CD4-positive, alpha-beta T cell treated with Interleukin-2 at 100 ng/mL for 4 hours (primary cell): ENCODE measurements around the gene SNAI3.
A peak's percentile ranks its signal among the peaks of the same experiment; 100 is the strongest.

Source experiments
- DNase-seq: peaks from one replicate; pipeline ENCODE4 v3.0.0-alpha.2; 2020; ENCODE audit warnings: low spot score

The SNAI3 gene

DNA sequence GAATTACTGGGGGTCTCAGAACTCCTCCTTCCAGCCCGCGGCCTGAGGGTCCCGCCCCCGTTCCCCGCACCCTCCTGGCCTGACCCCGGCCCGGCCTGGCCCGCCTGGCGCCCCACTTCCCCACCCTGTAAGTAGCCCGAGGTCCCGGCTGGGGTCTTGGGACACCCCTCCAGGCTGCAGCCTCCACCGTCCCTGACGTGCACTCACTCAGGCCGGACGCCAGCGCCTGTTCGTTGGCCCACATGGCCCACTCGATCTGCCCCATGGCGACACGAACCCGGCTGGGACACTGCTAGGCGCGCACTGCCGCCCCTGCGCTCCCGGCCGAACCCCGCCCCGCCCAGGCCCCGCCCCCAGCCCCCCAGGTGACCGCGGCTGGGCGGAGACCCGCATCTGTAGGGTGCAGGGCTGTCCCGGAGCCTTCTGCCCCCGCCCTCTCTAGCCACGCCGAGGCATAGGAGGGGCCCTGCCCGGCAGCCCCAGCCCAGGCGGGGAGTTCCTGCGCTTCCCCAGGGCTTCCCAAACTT lies 35.5 kb downstream of the SNAI3 start, which contains the start of gene CYBA:
CYBA (minus strand) TSS at position 305 of the 527 bp plus-strand sequence; CDS start at position 265, 40 bp downstream.
- peak; percentile 83 for DNase-seq

DNA sequence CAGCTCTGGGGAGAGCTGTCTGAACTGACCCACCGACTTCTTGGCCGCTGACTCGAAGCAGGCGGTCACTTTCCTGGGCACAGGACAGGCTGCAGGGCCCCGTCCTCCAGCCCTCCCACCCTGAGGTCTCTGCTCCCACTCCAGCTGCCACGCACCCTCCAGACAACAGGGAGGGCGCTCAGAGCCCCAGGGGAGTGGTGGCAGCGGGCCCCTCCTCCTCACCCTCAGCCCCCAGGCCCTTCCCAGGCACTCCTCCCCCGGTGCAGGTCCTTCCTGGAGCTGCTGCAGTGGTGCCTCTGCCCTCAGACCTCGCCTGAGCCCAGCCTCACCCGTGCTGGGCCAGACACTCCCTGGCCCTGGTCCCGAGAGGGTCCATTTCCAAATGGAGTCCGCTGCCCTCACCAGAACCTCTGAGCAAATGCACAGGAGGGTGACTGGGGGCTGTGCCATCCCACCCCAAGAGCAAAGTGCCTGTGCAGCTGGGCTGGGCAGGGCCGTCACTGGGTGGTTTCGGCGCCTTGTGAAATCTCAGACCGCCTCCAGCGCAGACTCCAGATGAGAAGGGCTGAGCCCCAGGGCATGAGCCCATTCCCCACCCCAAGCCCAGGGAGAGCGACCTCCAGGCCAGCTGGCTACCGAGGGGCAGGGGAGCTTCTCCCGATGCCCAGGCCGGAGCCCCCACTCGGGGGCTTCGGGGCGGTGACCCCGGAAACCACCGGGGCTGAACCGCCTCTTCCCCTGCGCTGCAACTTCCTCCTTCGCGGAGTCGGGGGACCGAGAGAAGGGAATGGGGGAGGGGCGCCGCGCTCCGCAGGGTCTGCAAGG lies 36.2 kb downstream of the SNAI3 start:
- no peak for DNase-seq

DNA sequence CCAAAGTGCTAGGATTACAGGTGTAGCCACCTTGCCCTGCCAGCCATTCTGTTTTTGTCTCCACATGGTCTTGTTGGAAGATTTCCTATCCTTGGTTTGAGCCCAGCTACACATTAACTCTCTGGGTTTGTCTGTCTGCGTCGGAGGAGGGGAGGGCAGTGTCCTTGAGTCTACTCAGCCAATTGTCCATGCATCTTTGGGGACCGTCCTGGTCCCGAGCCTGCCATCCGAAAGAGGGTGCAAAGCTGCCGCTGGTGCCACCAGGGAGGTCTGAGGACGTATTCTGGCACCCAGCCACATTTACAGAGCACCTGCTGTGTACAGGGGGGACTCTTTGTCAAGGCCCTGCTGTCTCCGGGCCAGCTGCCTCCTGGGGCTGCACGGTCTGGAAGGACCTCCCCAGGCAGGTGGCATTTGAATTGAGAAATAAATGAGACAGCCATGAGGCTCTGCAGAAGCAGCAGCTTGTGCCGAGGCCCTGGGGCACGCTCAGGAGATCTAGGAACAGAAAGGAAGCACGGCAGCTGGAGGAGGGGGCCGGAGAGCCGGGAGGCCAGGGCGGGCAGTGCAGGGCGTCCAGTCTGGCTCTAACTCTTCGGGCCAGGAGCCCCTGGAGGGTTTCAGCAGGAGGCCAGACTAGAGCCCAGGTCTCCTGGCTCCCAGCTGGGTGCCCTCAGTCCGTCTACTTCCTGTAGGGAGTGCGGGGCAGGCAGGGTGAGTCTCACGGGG lies 36.9 kb downstream of the SNAI3 start:
- no peak for DNase-seq

DNA sequence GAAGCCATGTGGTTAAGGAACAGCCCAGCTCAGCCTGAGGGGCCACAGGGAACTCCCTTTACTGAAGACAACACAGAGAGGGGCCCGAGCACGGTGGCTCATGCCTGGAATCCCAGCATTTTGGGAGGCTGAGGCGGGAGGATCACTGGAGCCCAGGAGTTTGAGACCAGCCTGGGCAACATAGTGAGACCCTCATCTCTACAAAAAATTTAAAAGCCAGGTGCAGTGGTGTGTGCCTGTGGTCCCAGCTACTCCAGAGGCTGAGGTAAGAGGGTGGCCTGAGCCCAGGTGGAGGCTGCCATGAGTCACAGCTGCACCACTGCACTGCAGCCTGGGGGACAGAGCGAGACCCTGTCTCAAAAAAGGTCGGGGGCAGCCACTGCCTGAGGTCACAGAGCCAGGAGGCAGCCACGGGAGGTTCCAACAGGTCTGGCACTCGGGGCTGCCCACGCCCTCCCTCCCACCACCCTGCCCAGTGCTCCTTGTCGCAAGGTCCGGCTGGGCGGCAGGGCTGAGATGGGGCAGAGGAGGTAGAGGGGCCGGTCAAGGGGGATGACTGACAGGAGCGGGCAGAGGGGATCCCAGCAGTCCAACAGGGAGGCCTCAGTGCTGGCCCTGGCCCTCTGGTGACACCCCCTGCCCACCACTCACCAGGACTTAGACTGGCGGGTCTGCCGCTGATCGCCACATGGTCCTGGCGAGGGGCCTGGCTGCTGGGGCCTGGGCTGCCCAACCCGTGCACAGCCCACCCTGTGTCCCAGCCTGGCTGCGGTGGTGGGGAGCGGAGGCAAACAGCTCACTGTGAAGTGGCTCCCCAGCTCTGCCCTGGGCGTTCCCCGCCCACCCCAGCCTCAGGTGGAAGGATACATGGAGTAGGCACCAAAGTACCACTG lies 38.9 kb downstream of the SNAI3 start:
- no peak for DNase-seq

DNA sequence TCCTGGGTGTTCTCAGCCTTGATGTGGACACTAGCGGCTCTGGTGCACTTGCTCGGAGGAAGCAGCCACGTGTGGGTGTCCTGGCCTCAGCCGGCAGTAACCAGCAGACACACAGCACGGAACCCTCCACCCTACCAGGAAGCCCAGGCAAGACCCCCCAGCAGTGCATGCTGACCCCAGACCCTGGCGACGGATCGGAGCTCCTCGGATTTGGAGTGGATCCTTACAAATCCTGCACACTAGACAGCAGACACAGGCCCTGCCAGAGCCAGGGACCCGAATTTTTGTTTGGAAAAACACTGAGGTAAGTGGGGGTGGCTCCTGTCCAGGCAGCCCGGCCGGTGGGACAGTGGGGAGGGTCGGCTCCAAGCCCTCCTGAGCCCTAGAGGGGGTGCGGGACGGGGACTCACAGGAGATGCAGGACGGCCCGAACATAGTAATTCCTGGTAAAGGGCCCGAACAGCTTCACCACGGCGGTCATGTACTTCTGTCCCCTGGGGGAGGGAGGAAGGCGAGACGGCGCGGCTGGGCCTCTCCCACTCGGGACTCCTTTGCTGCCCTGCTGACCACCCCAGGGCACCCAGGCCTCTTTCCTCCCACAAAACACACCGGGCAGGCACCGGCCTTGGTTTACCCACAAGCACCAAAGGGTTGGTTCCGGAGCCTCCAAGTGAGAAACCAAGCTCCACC lies 39.8 kb downstream of the SNAI3 start:
- no peak for DNase-seq

DNA sequence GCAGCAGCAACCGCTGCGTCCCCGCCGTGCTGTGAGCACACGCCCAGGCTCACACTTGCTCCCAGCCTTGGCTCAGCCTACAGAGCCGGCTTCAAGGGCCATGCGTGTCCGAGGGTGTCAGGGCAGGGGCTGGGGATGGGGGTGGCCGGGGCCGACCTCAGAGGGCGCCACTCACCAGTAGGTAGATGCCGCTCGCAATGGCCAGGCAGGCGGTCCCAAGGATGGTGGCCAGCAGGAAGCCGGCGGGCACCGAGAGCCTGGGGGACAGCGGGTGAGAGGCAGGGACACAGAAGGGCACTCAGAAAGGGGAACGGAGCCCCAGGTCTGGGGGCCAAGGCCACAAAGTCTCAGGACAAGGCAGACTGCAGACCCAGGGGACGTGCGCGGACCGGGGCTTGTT lies 40.4 kb downstream of the SNAI3 start:
- DNase-seq: no peak

DNA sequence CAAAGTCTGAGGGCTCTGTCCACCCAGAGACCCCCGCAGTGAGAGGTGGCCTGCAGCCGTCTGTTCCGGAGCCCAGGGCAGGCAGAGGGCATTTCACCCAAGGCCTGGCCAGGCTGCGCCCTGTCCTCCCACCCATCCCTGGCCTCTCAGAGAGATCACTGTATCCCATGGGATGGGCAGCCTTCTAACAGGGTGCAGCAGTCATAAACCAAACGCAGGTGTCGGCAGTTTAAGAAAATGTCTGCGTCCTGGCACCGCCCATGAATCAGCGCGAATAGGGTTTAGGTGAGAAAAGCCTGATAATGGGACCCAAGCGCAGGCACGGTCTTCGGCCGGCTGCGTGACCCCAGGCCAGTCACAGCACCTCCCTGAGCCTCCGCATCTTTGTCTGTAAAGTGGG lies 40.9 kb downstream of the SNAI3 start:
- no peak for DNase-seq

DNA sequence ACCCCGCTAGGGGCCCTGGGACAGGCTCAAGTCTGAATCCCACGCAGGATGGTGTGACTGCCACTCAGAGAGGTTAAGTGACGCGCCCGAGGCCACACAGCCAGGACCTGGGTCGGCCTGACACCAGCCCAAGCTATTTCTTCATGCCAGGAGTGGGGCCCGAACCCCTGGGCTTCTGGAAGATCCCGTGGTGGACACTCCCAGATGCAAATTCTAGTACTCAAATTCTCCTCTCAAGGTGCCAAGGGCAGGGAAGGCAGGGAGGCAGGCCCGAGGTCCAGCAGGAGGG lies 42.7 kb downstream of the SNAI3 start:
- DNase-seq: no peak

DNA sequence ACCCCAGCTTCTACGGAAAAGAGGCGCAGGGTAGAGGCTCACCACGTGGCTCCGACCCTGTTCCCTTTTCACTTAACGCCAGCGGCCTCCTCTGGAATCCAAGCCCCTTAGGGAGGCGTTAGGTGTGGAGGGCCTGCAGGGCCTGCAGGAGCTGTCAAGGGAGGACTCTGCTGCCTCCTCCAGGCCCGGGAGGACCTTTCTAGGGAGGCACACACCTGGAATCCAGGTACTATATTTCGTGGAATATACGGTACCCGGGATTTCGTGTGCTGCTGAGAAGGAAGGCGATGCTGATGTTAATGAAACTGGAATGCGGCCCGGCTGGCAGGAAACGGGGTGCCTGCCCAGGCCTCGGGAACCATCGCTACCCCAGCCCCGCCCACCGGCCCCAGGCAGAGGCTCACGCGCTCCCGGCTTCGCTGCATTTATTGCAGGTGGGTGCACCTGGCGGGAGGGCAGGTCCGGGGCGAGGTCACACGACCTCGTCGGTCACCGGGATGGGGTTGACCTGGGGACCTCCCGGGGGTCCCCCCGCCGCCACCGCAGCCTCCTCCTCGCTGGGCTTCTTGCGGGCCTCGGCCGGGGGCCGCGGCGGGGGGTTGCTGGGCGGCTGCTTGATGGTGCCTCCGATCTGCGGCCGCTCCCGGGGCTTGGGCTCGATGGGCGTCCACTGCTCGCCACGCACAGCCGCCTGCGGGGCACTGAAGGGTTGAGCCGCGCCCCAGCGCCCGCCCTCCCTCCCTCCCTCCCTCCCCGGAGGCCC lies 43.2 kb downstream of the SNAI3 start:
- DNase-seq: no peak

DNA sequence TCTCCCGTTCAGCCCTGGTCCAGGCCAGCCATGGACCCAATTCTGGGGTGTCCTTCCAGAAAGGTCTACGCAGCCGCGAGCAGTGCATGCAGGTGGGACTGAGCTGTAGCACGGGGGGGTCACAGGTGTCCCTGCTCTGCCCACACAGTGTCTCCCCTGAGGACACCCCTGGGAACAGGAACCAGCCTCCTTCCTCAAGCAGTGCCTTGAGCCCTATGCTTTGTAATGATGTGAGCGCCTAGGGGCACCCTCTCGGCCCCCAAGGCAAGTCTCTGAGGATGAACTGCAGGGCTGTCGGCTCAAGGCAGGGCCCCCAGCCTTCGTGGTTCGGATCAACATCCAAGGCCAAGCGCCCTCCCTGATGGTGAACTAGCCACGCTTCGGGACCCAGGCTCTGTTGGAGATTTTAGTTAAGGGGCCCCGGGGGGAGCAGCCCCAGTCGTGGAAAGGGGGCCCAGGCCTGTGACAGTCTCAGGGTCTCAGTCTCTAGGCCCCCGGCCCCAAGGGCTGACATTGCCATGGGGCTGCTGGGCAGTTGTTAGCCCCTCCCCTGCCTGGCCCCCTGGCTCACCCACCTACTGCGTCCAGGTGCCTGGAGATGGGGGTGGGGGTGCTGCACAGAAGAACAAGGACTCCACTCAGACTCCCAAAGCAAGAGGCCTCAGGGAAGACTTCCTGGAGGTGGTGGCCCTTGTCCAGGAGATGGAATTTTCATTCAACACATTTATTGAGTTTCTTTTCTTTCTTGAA lies 45.6 kb downstream of the SNAI3 start:
- DNase-seq: no peak

DNA sequence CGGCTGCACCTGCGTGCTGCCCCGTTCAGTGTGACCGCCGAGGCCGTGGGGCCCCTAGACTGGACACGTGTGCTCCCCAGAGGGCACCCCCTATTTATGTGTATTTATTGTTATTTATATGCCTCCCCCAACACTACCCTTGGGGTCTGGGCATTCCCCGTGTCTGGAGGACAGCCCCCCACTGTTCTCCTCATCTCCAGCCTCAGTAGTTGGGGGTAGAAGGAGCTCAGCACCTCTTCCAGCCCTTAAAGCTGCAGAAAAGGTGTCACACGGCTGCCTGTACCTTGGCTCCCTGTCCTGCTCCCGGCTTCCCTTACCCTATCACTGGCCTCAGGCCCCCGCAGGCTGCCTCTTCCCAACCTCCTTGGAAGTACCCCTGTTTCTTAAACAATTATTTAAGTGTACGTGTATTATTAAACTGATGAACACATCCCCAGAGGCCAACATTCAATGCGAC lies 46.2 kb downstream of the SNAI3 start:
- no peak for DNase-seq

DNA sequence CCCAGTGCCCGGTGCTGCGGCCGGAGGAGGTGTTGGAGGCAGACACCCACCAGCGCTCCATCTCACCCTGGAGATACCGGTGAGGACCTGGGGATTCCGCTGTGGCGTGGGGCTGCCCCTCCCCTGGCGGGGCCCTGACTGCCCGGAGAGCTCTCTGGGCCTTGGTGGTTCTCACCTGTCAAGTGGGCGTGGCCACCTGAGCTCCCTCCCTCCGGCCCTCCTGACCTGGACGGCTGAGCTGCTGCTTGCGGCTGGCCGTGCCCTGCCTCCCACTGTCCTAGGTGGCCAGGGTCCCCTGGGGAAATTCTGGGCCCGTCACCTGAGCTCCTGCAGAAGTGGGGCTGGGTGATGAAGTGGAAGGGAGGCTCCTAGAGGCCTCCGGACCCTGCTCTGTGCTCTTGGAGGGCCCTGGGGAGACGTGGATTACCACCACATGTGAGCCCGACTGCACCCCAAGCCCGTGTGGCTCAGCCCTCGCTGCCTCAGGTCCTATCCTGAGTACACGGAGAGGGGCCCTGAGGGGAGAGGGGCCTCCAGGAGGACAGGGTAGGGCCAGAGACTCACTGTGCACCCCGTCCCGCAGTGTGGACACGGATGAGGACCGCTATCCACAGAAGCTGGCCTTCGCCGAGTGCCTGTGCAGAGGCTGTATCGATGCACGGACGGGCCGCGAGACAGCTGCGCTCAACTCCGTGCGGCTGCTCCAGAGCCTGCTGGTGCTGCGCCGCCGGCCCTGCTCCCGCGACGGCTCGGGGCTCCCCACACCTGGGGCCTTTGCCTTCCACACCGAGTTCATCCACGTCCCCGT lies 46.9 kb downstream of the SNAI3 start:
- DNase-seq: no peak

DNA sequence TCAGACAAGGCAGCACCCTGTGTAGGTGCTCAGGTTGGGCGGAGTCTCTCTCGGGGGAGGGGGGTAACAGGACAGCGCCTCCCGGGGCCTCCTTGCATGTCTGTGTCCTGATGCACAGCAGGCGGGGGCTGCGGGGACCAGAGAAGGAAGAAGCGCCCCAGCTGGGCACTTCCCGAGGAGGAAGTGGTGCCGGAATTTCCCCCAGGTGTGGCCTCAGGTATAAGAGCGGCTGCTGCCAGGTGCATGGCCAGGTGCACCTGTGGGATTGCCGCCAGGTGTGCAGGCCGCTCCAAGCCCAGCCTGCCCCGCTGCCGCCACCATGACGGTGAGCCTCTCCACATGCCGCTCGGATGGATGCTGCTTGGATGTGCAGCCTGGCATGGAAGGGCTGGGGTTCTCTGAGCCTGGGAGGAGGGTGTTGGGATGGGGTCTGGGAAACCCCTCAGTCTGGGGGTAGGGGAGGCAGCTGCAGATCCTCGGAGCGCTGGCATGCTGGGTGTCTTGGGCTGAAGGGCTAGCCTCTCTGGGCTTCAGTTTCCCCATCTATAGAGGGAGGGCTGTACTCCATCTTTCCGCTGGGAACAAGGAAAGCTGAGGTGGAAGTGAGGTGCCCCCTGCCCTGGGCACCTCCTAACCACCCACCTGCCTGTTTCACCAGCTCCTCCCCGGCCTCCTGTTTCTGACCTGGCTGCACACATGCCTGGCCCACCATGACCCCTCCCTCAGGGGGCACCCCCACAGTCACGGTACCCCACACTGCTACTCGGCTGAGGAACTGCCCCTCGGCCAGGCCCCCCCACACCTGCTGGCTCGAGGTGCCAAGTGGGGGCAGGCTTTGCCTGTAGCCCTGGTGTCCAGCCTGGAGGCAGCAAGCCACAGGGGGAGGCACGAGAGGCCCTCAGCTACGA lies 47.7 kb downstream of the SNAI3 start, which contains the start of gene IL17C:
IL17C (plus strand) TSS at position 250 of the 908 bp plus-strand sequence; CDS start at position 320, 70 bp downstream.
- DNase-seq: no peak

DNA sequence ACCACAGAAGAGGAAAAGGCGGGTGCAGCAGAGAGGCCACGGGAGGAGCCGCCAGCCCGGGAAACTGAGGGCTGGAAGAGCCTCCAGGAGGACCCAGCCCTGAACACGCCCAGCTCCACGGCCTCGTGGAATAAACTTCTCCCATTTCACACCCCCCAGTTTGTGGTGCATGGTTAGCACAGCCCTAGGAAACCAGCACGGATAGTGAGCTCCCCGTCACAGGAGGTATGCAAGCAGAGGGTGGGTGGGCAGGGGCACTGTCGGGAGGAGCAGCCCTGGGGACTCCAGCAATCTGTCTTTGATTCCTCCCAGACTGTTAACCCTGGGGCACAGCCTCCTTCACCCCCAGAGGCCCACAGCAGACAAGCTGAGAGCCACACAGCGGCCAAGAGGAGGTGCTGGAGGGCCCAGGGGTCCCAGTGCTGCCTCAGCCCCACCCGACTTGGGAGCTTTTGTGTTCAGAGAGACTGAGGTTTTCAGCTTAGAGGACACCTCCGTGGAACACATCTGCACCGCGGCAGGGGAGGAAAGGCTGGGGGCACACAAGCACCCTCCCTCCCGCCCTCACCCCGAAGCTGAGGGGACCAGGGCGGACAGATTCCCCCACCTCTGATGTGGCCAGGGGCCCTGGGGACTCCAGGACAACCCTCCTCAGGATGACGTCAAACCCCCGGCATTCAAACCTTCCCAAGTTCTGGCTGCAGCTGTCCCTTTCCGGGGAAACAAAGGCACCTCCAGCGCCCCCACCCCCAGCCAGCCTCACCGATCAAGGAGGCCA lies 49.6 kb downstream of the SNAI3 start:
- no peak for DNase-seq

DNA sequence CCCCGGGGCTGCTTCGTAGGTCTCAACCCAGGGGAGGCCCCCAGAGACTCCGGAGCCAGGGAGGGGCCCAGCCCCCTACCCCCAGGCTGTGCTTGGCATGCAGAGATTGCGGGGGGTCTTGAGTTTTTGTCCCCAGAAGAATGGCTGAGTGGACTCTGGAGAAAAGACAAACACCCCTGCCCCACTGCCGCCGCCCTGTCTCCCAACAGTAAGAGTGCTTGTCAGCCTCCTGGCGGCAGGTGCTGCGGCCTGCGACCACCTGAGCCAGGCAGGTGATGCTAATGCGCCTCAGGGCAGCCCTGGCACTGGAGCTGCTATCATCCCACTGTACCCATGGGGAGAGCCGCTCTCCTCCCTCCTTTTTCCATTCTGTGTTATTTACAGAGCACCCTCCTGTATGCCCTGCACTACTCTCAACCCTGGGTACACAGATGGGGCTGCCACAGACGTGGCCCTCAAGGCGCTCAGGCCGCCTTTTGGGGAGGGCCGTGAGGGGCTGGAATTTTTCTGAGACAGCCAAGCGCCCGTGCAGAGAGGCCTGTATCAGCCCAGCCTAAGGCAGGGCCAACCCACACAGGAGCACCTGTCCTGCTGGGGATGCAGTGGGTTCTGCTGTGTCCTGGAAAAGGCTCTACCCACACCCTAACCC lies 50.5 kb downstream of the SNAI3 start:
- no peak for DNase-seq

DNA sequence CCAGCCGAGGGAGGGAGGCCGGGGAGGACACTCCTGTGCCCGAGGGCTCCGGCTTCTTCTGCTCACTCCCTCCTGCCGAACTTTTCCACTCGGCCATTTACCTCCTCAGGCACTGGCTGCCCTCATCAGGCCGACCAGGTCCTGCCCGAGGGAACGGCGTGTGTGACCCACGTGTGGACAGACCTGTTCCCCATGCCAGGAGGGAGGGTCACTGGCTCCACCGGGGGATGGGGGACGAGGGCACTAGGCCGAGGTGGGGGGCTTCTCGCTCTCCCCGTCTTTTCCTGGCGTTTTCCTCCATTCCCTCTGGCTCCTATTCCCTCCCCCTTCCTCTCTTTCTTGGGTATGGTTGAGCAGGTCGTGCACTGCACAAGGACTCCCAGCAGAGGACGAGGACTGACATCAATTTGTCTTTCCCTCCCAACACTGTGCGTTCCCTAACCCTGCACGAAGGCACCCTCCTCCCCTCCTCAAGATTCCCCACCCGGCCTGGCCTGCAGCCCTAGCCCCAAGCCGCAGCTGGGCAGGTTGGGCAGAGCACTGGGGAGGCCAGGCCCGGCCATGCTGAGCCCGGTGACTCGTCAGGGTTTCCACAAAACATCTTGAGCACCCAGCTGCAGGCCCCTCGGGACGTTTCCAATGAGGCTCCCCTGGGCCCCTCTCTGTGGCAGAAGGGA lies 51.2 kb downstream of the SNAI3 start:
- no peak for DNase-seq
